Neural progenitor cell (in vitro differentiated cells): ENCODE data around the gene FAM162A. TPM values are rescaled to one million over a fixed set of nuclear protein-coding genes. Genes with fewer than 3 reads are reported as not detected.

Experiments
- DNase-seq: peaks from one replicate; pipeline ENCODE4 v3.0.0-alpha.2; 2016; ENCODE audit warnings: low spot score
- H2AFZ ChIP-seq: fragments of 200-600 bp; sonication (generic); replicated peaks from 2 replicates; pipeline ENCODE4 v1.6.1; 2016; ENCODE audit warnings: antibody characterized with exemption
- H3F3A ChIP-seq: fragments of 200-600 bp; sonication (generic); 2 replicates; pipeline ENCODE4 v1.6.1; 2016; ENCODE audit warnings: antibody characterized with exemption, low read depth
- H3K27ac ChIP-seq: fragments of 200-600 bp; sonication (generic); 2 replicates; pipeline ENCODE4 v1.5.1; 2016; ENCODE audit warnings: mild to moderate bottlenecking
- H3K27me3 ChIP-seq: fragments of 200-600 bp; sonication (generic); 2 replicates; pipeline ENCODE4 v1.6.1; 2016; ENCODE audit warnings: mild to moderate bottlenecking, moderate library complexity
- H3K36me3 ChIP-seq: fragments of 200-600 bp; sonication (generic); 2 replicates; pipeline ENCODE4 v1.5.1; 2016
- H3K4me1 ChIP-seq: fragments of 200-600 bp; sonication (generic); 2 replicates; pipeline ENCODE4 v1.6.1; 2016; ENCODE audit warnings: mixed run types
- H3K4me2 ChIP-seq: fragments of 200-600 bp; sonication (generic); 2 replicates; pipeline ENCODE4 v1.6.1; 2016
- H3K4me3 ChIP-seq: fragments of 200-600 bp; sonication (generic); 2 replicates; pipeline ENCODE4 v1.5.1; 2016
- H3K79me2 ChIP-seq: fragments of 200-600 bp; sonication (generic); 2 replicates; pipeline ENCODE4 v1.6.1; 2016; ENCODE audit warnings: low read depth
- H3K9ac ChIP-seq: fragments of 200-600 bp; sonication (generic); 2 replicates; pipeline ENCODE4 v1.6.1; 2016
- H3K9me3 ChIP-seq: fragments of 200-600 bp; sonication (generic); 2 replicates; pipeline ENCODE4 v1.5.1; 2016; ENCODE audit warnings: low read depth
- H4K20me1 ChIP-seq: fragments of 200-600 bp; sonication (generic); 2 replicates; pipeline ENCODE4 v1.6.1; 2016; ENCODE audit warnings: low read depth
- H3K27ac Mint-ChIP-seq: 3 replicates; pipeline ENCODE4 v1.8.0; 2021; ENCODE audit warnings: mixed read lengths
- H3K27me3 Mint-ChIP-seq: 2 replicates; pipeline ENCODE4 v1.8.0; 2022; ENCODE audit warnings: low read depth, mild to moderate bottlenecking, inconsistent platforms, moderate library complexity, mixed read lengths; ENCODE audit not compliant: insufficient read depth
- H3K36me3 Mint-ChIP-seq: 3 replicates; pipeline ENCODE4 v1.8.0; 2021; ENCODE audit warnings: mixed read lengths
- H3K4me1 Mint-ChIP-seq: 3 replicates; pipeline ENCODE4 v1.8.0; 2021; ENCODE audit warnings: mixed read lengths
- H3K4me3 Mint-ChIP-seq: 3 replicates; pipeline ENCODE4 v1.8.0; 2021; ENCODE audit warnings: mild to moderate bottlenecking, moderate library complexity, mixed read lengths
- H3K9me3 Mint-ChIP-seq: 3 replicates; pipeline ENCODE4 v1.8.0; 2020; ENCODE audit warnings: mixed read lengths
- CTCF ChIP-seq: fragments of 200-600 bp; sonication (generic); IDR thresholded peaks from 2 replicates; pipeline ENCODE4 v1.5.1; 2017; ENCODE audit warnings: antibody characterized with exemption, mild to moderate bottlenecking
- EZH2 ChIP-seq: fragments of 200-600 bp; sonication (generic); IDR thresholded peaks from 2 replicates; pipeline ENCODE4 v1.6.1; 2017; ENCODE audit warnings: antibody characterized with exemption, mild to moderate bottlenecking, moderate library complexity
- EZH2phosphoT487 ChIP-seq: fragments of 200-600 bp; sonication (generic); IDR thresholded peaks from 2 replicates; pipeline ENCODE4 v1.6.1; 2017; ENCODE audit warnings: antibody characterized with exemption
- total RNA-seq: library from RNA; depleted of rRNA; stranded (reverse); fragments of >200 nt; gene quantifications from 2 replicates; pipeline ENCODE4 v1.2.3, GENCODE V29; 2015; ENCODE audit warnings: low replicate concordance

Gene FAM162A
- total RNA-seq, 1 donor from 2014 or later = 66.1 TPM

GRCh38 chr3:122366379-122366749 is 17.6 kb upstream of the FAM162A start:
- no peak overlapping the region for H3K4me3 Mint-ChIP-seq
- no peaks in the 10 kb centered on the region for H3K4me1 ChIP-seq
- peaks cover 7% of the 10 kb centered on the region for H3K36me3 Mint-ChIP-seq
- H2AFZ ChIP-seq = no peak overlapping the region
- no peaks in the 10 kb centered on the region for H3K27me3 ChIP-seq
- no peaks in the 10 kb centered on the region for H3K27me3 Mint-ChIP-seq
- no peaks in the 10 kb centered on the region for H3K4me1 Mint-ChIP-seq
- no peak overlapping the region for H3K4me2 ChIP-seq
- H3K4me3 ChIP-seq = no peak overlapping the region
- no peak overlapping the region for H3K9ac ChIP-seq
- H3K9me3 Mint-ChIP-seq = no peaks in the 10 kb centered on the region
- H3K79me2 ChIP-seq = no peaks in the 10 kb centered on the region
- no peaks in the 10 kb centered on the region for H3K9me3 ChIP-seq
- H4K20me1 ChIP-seq = peaks cover 2% of the 10 kb centered on the region
- H3K36me3 ChIP-seq = peaks cover 7% of the 10 kb centered on the region
- H3F3A ChIP-seq = no peaks in the 10 kb centered on the region
- DNase-seq = no peak
- no peak overlapping the region for H3K27ac ChIP-seq
- H3K27ac Mint-ChIP-seq = no peak overlapping the region
- no peak for TF ChIP-seq EZH2phosphoT487
- no peak for TF ChIP-seq EZH2
- TF ChIP-seq CTCF = no peak

- H3K36me3 Mint-ChIP-seq = peaks cover 4% of the 10 kb centered on the region
- peaks cover 26% of the 10 kb centered on the region for H4K20me1 ChIP-seq
- H2AFZ ChIP-seq = no peak overlapping the region
- H3K4me2 ChIP-seq = no peak overlapping the region
- no peaks in the 10 kb centered on the region for H3K27me3 ChIP-seq
- no peak overlapping the region for H3K4me3 ChIP-seq
- TF ChIP-seq CTCF (no peak), EZH2 (no peak), EZH2phosphoT487 (no peak)
- H3K4me1 Mint-ChIP-seq = no peaks in the 10 kb centered on the region
- no peak overlapping the region for H3K4me3 Mint-ChIP-seq
- no peak overlapping the region for H3K27ac ChIP-seq
- H3K27ac Mint-ChIP-seq = no peak overlapping the region
- DNase-seq = no peak
- H3K4me1 ChIP-seq = no peaks in the 10 kb centered on the region
- no peaks in the 10 kb centered on the region for H3K27me3 Mint-ChIP-seq
- H3K9me3 Mint-ChIP-seq = no peaks in the 10 kb centered on the region
- H3K9me3 ChIP-seq = no peaks in the 10 kb centered on the region
- peaks cover 69% of the 10 kb centered on the region for H3K79me2 ChIP-seq
- no peak overlapping the region for H3K9ac ChIP-seq
- H3F3A ChIP-seq = no peaks in the 10 kb centered on the region
- peaks cover 5% of the 10 kb centered on the region for H3K36me3 ChIP-seq
These were observed 9.9 kb upstream of the FAM162A start for GRCh38 chr3:122374034-122374433.

- DNase-seq = no peak
- no peak overlapping the region for H3K27ac Mint-ChIP-seq
These were observed 6.0 kb upstream of the FAM162A start for GRCh38 chr3:122377975-122378374.

More at GRCh38 chr3:122377975-122378374, 6.0 kb upstream of the FAM162A start:
- H4K20me1 ChIP-seq = peaks cover 17% of the 10 kb centered on the region
- Mint-ChIP-seq H3K36me3 (peaks cover 2% of the 10 kb centered on the region), H3K9me3 (no peaks in the 10 kb centered on the region), H3K4me3 (no peak overlapping the region), H3K27me3 (no peaks in the 10 kb centered on the region), H3K4me1 (peaks cover 10% of the 10 kb centered on the region)
- no peak overlapping the region for H3K9ac ChIP-seq
- no peak overlapping the region for H3K27ac ChIP-seq
- peaks cover 93% of the 10 kb centered on the region for H3K79me2 ChIP-seq
- H3K9me3 ChIP-seq = no peaks in the 10 kb centered on the region
- H3K36me3 ChIP-seq = no peaks in the 10 kb centered on the region
- no peak overlapping the region for H2AFZ ChIP-seq
- H3F3A ChIP-seq = no peaks in the 10 kb centered on the region
- no peak overlapping the region for H3K4me2 ChIP-seq
- H3K27me3 ChIP-seq = no peaks in the 10 kb centered on the region
- TF ChIP-seq EZH2 (no peak), EZH2phosphoT487 (no peak), CTCF (no peak)
- peaks cover 7% of the 10 kb centered on the region for H3K4me1 ChIP-seq
- no peak overlapping the region for H3K4me3 ChIP-seq
